ENCODE measurements around the gene DOC2B. TPM values are rescaled to one million over a fixed set of nuclear protein-coding genes. Genes with fewer than 3 reads are reported as not detected.

The DOC2B gene
- total RNA-seq, 1 donor from 2014 or later, result 0.11 TPM

GRCh38 chr17:180381-181244, 837 bp downstream of the DOC2B start:
- TF ChIP-seq EZH2 (IDR thresholded peaks at IDR 0.05; ENCODE audit: insufficient read depth, low read length) (peak; percentile 92), CTCF (IDR thresholded peaks at IDR 0.05; ENCODE audit: insufficient read depth, low read depth, low read length) (no peak)
- Mint-ChIP-seq H3K9me3 (ENCODE audit: unreplicated experiment) (peaks cover 2% of the 10 kb centered on the region), H3K27ac (ENCODE audit: unreplicated experiment) (no peak overlapping the region), H3K4me1 (ENCODE audit: low read depth, unreplicated experiment) (no peaks in the 10 kb centered on the region), H3K4me3 (ENCODE audit: unreplicated experiment) (no peak overlapping the region), H3K36me3 (ENCODE audit: low read depth, unreplicated experiment) (peaks cover 2% of the 10 kb centered on the region), H3K27me3 (ENCODE audit: low read depth, unreplicated experiment) (peaks cover 66% of the 10 kb centered on the region)
- Histone ChIP-seq H3K79me2 (ENCODE audit: insufficient read depth, low read length) (no peaks in the 10 kb centered on the region), H3K36me3 (ENCODE audit: insufficient read depth, low read length) (no peaks in the 10 kb centered on the region), H4K20me1 (ENCODE audit: insufficient read depth, low read length) (no peaks in the 10 kb centered on the region), H2AFZ (ENCODE audit: low read depth, low read length) (no peak overlapping the region), H3K4me3 (ENCODE audit: insufficient read depth, low read depth, low read length) (no peak overlapping the region), H3K27me3 (ENCODE audit: insufficient read depth, low read length) (peaks cover 74% of the 10 kb centered on the region), H3K9ac (ENCODE audit: low read length) (no peak overlapping the region), H3K4me2 (ENCODE audit: low read length) (no peak overlapping the region), H3K27ac (ENCODE audit: low read depth, low read length) (no peak overlapping the region), H3K9me3 (ENCODE audit: insufficient read depth, low read depth, low read length) (no peaks in the 10 kb centered on the region), H3K4me1 (ENCODE audit: insufficient read depth, low read length) (no peaks in the 10 kb centered on the region)
- DNase-seq (ENCODE audit: low read depth) (no peak), FAIRE-seq (no peak)

DNA sequence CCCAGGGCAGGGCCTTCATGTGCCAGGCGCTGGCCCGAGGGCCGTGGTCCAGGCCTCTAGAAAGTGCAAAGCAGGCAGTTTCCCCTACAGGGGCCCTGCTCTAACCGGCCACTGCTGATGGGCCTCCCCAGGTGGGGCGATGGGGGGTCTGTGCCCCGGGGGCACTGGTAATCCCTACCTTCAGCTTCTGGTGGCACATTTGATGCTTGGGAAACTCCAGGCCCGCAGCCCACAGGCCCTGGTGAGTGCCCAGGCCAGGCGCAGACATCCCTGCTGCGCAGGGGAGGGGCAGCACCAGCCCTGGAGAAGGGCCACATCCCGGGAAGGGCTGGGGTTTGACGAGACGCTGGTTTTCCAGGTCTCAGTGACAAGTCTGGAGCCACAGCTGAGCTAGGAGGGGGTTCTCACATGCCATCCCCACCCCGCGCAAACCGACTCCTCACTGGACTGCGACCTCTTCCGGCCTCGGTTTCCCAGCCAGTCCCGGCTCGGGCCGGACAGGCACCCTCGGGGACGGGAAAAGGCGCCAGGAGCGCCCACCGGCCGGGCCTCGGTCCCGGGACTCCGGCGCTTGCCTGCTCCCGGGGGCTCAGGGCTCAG, 1.6 kb downstream of the DOC2B start:
- Histone ChIP-seq H3K27me3 (ENCODE audit: insufficient read depth, low read length) (peaks cover 70% of the 10 kb centered on the region), H3K9ac (ENCODE audit: low read length) (no peak overlapping the region), H3K4me1 (ENCODE audit: insufficient read depth, low read length) (no peaks in the 10 kb centered on the region), H3K4me3 (ENCODE audit: insufficient read depth, low read depth, low read length) (no peak overlapping the region), H3K4me2 (ENCODE audit: low read length) (no peak overlapping the region), H3K9me3 (ENCODE audit: insufficient read depth, low read depth, low read length) (no peaks in the 10 kb centered on the region), H3K27ac (ENCODE audit: low read depth, low read length) (no peak overlapping the region), H3K79me2 (ENCODE audit: insufficient read depth, low read length) (no peaks in the 10 kb centered on the region), H3K36me3 (ENCODE audit: insufficient read depth, low read length) (no peaks in the 10 kb centered on the region), H4K20me1 (ENCODE audit: insufficient read depth, low read length) (no peaks in the 10 kb centered on the region), H2AFZ (ENCODE audit: low read depth, low read length) (no peak overlapping the region)
- DNase-seq (ENCODE audit: low read depth), result no peak
- H3K27ac Mint-ChIP-seq (ENCODE audit: unreplicated experiment), result no peak overlapping the region
- no peak overlapping the region for H3K4me3 Mint-ChIP-seq (ENCODE audit: unreplicated experiment)
- peaks cover 60% of the 10 kb centered on the region for H3K27me3 Mint-ChIP-seq (ENCODE audit: low read depth, unreplicated experiment)
- TF ChIP-seq CTCF (IDR thresholded peaks at IDR 0.05; ENCODE audit: insufficient read depth, low read depth, low read length) (no peak), EZH2 (IDR thresholded peaks at IDR 0.05; ENCODE audit: insufficient read depth, low read length) (no peak)
- H3K4me1 Mint-ChIP-seq (ENCODE audit: low read depth, unreplicated experiment), result no peaks in the 10 kb centered on the region
- peaks cover 2% of the 10 kb centered on the region for H3K9me3 Mint-ChIP-seq (ENCODE audit: unreplicated experiment)
- H3K36me3 Mint-ChIP-seq (ENCODE audit: low read depth, unreplicated experiment), result peaks cover 2% of the 10 kb centered on the region
- no peak for FAIRE-seq

- H3K27ac Mint-ChIP-seq (ENCODE audit: unreplicated experiment), result no peak overlapping the region
- peaks cover 58% of the 10 kb centered on the region for H3K27me3 Mint-ChIP-seq (ENCODE audit: low read depth, unreplicated experiment)
- no peak for DNase-seq (ENCODE audit: low read depth)
- Histone ChIP-seq H3K27me3 (ENCODE audit: insufficient read depth, low read length) (peaks cover 65% of the 10 kb centered on the region), H3K9me3 (ENCODE audit: insufficient read depth, low read depth, low read length) (no peaks in the 10 kb centered on the region), H2AFZ (ENCODE audit: low read depth, low read length) (no peak overlapping the region), H3K9ac (ENCODE audit: low read length) (no peak overlapping the region), H3K4me3 (ENCODE audit: insufficient read depth, low read depth, low read length) (no peak overlapping the region), H4K20me1 (ENCODE audit: insufficient read depth, low read length) (no peaks in the 10 kb centered on the region), H3K4me2 (ENCODE audit: low read length) (no peak overlapping the region), H3K36me3 (ENCODE audit: insufficient read depth, low read length) (no peaks in the 10 kb centered on the region), H3K27ac (ENCODE audit: low read depth, low read length) (no peak overlapping the region), H3K79me2 (ENCODE audit: insufficient read depth, low read length) (no peaks in the 10 kb centered on the region), H3K4me1 (ENCODE audit: insufficient read depth, low read length) (no peaks in the 10 kb centered on the region)
- TF ChIP-seq EZH2 (IDR thresholded peaks at IDR 0.05; ENCODE audit: insufficient read depth, low read length) (no peak), CTCF (IDR thresholded peaks at IDR 0.05; ENCODE audit: insufficient read depth, low read depth, low read length) (no peak)
- H3K4me3 Mint-ChIP-seq (ENCODE audit: unreplicated experiment), result no peak overlapping the region
- FAIRE-seq, result no peak
- H3K9me3 Mint-ChIP-seq (ENCODE audit: unreplicated experiment), result peaks cover 2% of the 10 kb centered on the region
- H3K36me3 Mint-ChIP-seq (ENCODE audit: low read depth, unreplicated experiment), result peaks cover 2% of the 10 kb centered on the region
- H3K4me1 Mint-ChIP-seq (ENCODE audit: low read depth, unreplicated experiment), result no peaks in the 10 kb centered on the region
These were observed 2.4 kb downstream of the DOC2B start for GRCh38 chr17:179066-179432.

All from astrocyte (in vitro differentiated cells and primary cell).